Hepatocyte (in vitro differentiated cells): Measurements from ENCODE around the gene MAST2. TPM values are rescaled to one million over a fixed set of nuclear protein-coding genes. Genes with fewer than 3 reads are reported as not detected.

ENCODE experiments used
- DNase-seq: peaks from one replicate; pipeline ENCODE4 v3.0.0-alpha.2; 2016; ENCODE audit warnings: low spot score
- H2AFZ ChIP-seq: fragments of 200-600 bp; sonication (generic); 2 replicates; pipeline ENCODE4 v1.6.0; 2016; ENCODE audit warnings: antibody characterized with exemption, mild to moderate bottlenecking
- H3K27ac ChIP-seq: fragments of 200-600 bp; sonication (generic); 2 replicates; pipeline ENCODE4 v1.5.1; 2016; ENCODE audit warnings: mild to moderate bottlenecking
- H3K27me3 ChIP-seq: fragments of 200-600 bp; sonication (generic); 2 replicates; pipeline ENCODE4 v1.6.1; 2016
- H3K36me3 ChIP-seq: fragments of 200-600 bp; sonication (generic); replicated peaks from 2 replicates; pipeline ENCODE4 v1.5.1; 2016; ENCODE audit warnings: low read depth; ENCODE audit not compliant: insufficient read depth
- H3K4me1 ChIP-seq: fragments of 200-600 bp; sonication (generic); 2 replicates; pipeline ENCODE4 v1.5.1; 2016; ENCODE audit warnings: mild to moderate bottlenecking, moderate library complexity; ENCODE audit not compliant: insufficient read depth
- H3K4me2 ChIP-seq: fragments of 200-600 bp; sonication (generic); 2 replicates; pipeline ENCODE4 v1.6.0; 2016
- H3K4me3 ChIP-seq: fragments of 200-600 bp; sonication (generic); 2 replicates; pipeline ENCODE4 v1.5.1; 2016; ENCODE audit warnings: mild to moderate bottlenecking
- H3K79me2 ChIP-seq: fragments of 200-600 bp; sonication (generic); 2 replicates; pipeline ENCODE4 v1.6.0; 2017; ENCODE audit warnings: mild to moderate bottlenecking
- H3K9me2 ChIP-seq: fragments of 200-600 bp; sonication (generic); replicated peaks from 2 replicates; pipeline ENCODE4 v1.6.0; 2017; ENCODE audit warnings: mild to moderate bottlenecking; ENCODE audit not compliant: insufficient read depth
- H3K9me3 ChIP-seq: fragments of 200-600 bp; sonication (generic); 2 replicates; pipeline ENCODE4 v1.5.1; 2016; ENCODE audit warnings: low read depth, mild to moderate bottlenecking
- H4K20me1 ChIP-seq: fragments of 200-600 bp; sonication (generic); 2 replicates; pipeline ENCODE4 v1.6.0; 2016; ENCODE audit warnings: mild to moderate bottlenecking; ENCODE audit not compliant: insufficient read depth, poor library complexity, severe bottlenecking
- CTCF ChIP-seq: fragments of 200-600 bp; sonication (generic); IDR thresholded peaks from 2 replicates; pipeline ENCODE4 v1.5.1; 2016; ENCODE audit warnings: antibody characterized with exemption, mild to moderate bottlenecking; ENCODE audit not compliant: poor library complexity
- EZH2 ChIP-seq: fragments of 200-600 bp; sonication (generic); IDR thresholded peaks from 2 replicates; pipeline ENCODE4 v1.6.1; 2016; ENCODE audit warnings: antibody characterized with exemption, mild to moderate bottlenecking, borderline replicate concordance
- EZH2phosphoT487 ChIP-seq: fragments of 200-600 bp; sonication (generic); IDR thresholded peaks from one replicate; pipeline ENCODE4 v1.6.1; 2018; ENCODE audit warnings: antibody characterized with exemption, mild to moderate bottlenecking, low read depth, moderate library complexity; ENCODE audit not compliant: unreplicated experiment, severe bottlenecking
- WGBS: methylation state at CpG from one replicate; pipeline ENCODE4 v1.1.6; 2016; ENCODE audit warnings: low lambda C conversion rate; ENCODE audit errors: missing lambda C conversion rate; 5-methylcytosine and 5-hydroxymethylcytosine counted together
- polyA plus RNA-seq: library from polyadenylated mRNA; unstranded; fragments of >200 nt; fragmentation: Nextera tagmentation; extraction: Ambion mirVana; gene quantifications from 2 replicates; pipeline ENCODE4 v1.2.1, GENCODE V29; 2016
- total RNA-seq: library from RNA; depleted of rRNA; stranded (reverse); fragments of >200 nt; gene quantifications from 2 replicates; pipeline ENCODE4 v1.2.3, GENCODE V29; 2014

MAST2 gene
- total and polyA plus RNA-seq, 2 experiments from 2014 or later = 25.8 to 33.5 TPM

GRCh38 chr1:45995298-45995697, 191.9 kb downstream of the MAST2 start:
- no peaks in the 10 kb centered on the region for H3K9me3 ChIP-seq
- H3K27ac ChIP-seq = no peak overlapping the region
- WGBS = 91% methylated on average over 8 of the region's 8 CpGs
- H2AFZ ChIP-seq = no peak overlapping the region
- H3K4me3 ChIP-seq = no peak overlapping the region
- H3K4me1 ChIP-seq = no peaks in the 10 kb centered on the region
- no peaks in the 10 kb centered on the region for H3K9me2 ChIP-seq
- no peak overlapping the region for H3K4me2 ChIP-seq
- no peaks in the 10 kb centered on the region for H4K20me1 ChIP-seq
- no peak for DNase-seq
- H3K36me3 ChIP-seq = no peaks in the 10 kb centered on the region
- H3K27me3 ChIP-seq = no peaks in the 10 kb centered on the region
- TF ChIP-seq CTCF = no peak
- no peak for TF ChIP-seq EZH2
- TF ChIP-seq EZH2phosphoT487 = no peak
- H3K79me2 ChIP-seq = peaks cover 13% of the 10 kb centered on the region

- no peak for DNase-seq
- no peak overlapping the region for H2AFZ ChIP-seq
- H3K4me1 ChIP-seq = no peaks in the 10 kb centered on the region
- TF ChIP-seq CTCF = no peak
- no peak for TF ChIP-seq EZH2
- TF ChIP-seq EZH2phosphoT487 = no peak
- H3K27ac ChIP-seq = no peak overlapping the region
- no peak overlapping the region for H3K4me2 ChIP-seq
- no peaks in the 10 kb centered on the region for H3K27me3 ChIP-seq
- H3K79me2 ChIP-seq = peaks cover 7% of the 10 kb centered on the region
- H3K36me3 ChIP-seq = no peaks in the 10 kb centered on the region
- 80% methylated on average over 3 of the region's 3 CpGs for whole genome bisulfite sequencing
- H4K20me1 ChIP-seq = no peaks in the 10 kb centered on the region
- H3K4me3 ChIP-seq = no peak overlapping the region
- no peaks in the 10 kb centered on the region for H3K9me2 ChIP-seq
- H3K9me3 ChIP-seq = no peaks in the 10 kb centered on the region
Observed at GRCh38 chr1:45998020-45998617, 194.7 kb downstream of the MAST2 start.

- TF ChIP-seq CTCF (no peak), EZH2 (no peak), EZH2phosphoT487 (no peak)
- H3K9me3 ChIP-seq = no peaks in the 10 kb centered on the region
- no peak overlapping the region for H3K4me2 ChIP-seq
- H3K36me3 ChIP-seq = no peaks in the 10 kb centered on the region
- no peak overlapping the region for H3K4me3 ChIP-seq
- WGBS = 95% methylated on average over 2 of the region's 2 CpGs
- no peaks in the 10 kb centered on the region for H4K20me1 ChIP-seq
- H3K9me2 ChIP-seq = no peaks in the 10 kb centered on the region
- H2AFZ ChIP-seq = no peak overlapping the region
- DNase-seq = no peak
- no peaks in the 10 kb centered on the region for H3K27me3 ChIP-seq
- no peaks in the 10 kb centered on the region for H3K4me1 ChIP-seq
- no peaks in the 10 kb centered on the region for H3K79me2 ChIP-seq
- no peak overlapping the region for H3K27ac ChIP-seq
Observed at GRCh38 chr1:45999507-45999906, 196.1 kb downstream of the MAST2 start.
